Caki2 (cell line): ENCODE measurements around the gene ACP4. TPM values are rescaled to one million over a fixed set of nuclear protein-coding genes. Genes with fewer than 3 reads are reported as not detected.
"Not testable (repeated sequence)": the region's sequence is repeated elsewhere in the genome, so short reads cannot be mapped to it uniquely, and the experiment has no call there.

ENCODE experiments used
- DNase-seq: peaks from one replicate; pipeline ENCODE4 v3.0.0-alpha.2; 2015; ENCODE audit warnings: low read depth
- in situ Hi-C: cut with HindIII; loops from 2 replicates; pipeline ENCODE4 v1.10.0; 2016; ENCODE audit warnings: low sequenced_read_pairs, low pct_unique_long_range_greater_than_20kb, mixed read lengths
- total RNA-seq: library from RNA; depleted of rRNA; stranded (reverse); fragments of >200 nt; shearing (Covaris generic); gene quantifications from 2 replicates; pipeline ENCODE4 v1.2.3, GENCODE V29; 2014; ENCODE audit warnings: low replicate concordance

ACP4 gene
- total RNA-seq, 1 experiment from 2014 or later: not detected

GRCh38 chr19:50770888-50771287 is 19.3 kb upstream of the ACP4 start:
- DNase-seq: no peak
- in situ Hi-C loops: no loop called here

DNA sequence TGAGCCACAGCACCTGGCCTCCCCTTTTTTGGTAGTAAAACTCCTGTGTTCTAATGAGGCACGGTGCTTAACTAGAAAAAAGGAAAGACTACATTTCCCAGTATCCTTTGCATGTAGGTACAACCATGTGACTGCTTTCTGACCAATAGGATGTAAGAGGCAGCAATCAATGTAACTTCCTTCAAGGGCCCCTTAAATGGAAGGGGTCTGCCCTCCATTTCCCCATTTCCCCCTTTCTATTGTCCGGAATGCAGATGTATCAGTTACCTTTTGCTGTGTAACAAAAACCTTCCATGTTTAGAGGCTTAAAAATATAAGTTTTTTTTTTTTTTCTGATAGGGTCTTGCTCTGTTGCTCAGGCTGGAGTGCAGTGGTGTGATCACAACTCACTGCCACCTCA is 17.7 kb upstream of the ACP4 start:
- DNase-seq: no peak
- in situ Hi-C loops: no loop called here

DNA sequence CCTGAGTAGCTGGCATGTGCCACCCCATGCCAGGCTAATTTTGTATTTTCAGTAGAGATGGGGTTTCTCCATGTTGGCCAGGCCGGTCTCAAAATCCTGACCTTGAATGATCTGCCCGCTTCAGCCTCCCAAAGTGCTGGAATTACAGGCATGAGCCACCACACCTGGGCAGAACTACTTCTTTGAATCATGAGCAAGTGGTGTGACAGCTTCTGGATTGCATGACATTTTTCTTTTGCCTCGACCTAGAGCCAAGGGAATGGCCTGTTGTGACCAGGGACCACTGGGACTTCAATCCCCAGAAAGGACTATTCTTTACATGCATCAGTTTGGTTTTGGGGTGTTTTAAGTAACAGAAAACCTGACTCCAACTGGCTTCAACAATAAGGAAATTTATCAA is 17.3 kb upstream of the ACP4 start:
- in situ Hi-C loops, DNase-seq: not testable (repeated sequence)

DNA sequence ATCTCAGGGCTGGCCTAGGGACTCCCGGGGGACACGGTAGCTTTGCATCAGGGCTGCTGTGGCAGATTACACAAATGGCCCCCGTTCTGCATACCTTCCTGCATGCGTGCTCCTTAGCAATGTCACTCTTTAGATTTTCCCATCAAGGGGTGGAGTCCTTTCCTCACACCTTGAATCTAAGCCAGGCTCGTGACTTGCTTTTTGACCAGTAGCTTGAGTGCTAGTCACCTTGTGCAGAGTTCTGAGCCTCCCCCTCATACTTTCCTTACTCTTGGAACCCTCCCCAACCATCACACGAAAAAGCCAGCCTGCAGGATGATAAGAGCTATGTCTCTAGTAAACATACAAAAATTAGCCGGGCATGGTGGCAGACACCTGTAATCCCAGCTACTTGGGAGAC is 16.8 kb upstream of the ACP4 start:
- in situ Hi-C loops, DNase-seq: not testable (repeated sequence)

- DNase-seq: no peak
- in situ Hi-C loops: no loop called here
Measured at GRCh38 chr19:50776131-50776530, 14.1 kb upstream of the ACP4 start.

DNA sequence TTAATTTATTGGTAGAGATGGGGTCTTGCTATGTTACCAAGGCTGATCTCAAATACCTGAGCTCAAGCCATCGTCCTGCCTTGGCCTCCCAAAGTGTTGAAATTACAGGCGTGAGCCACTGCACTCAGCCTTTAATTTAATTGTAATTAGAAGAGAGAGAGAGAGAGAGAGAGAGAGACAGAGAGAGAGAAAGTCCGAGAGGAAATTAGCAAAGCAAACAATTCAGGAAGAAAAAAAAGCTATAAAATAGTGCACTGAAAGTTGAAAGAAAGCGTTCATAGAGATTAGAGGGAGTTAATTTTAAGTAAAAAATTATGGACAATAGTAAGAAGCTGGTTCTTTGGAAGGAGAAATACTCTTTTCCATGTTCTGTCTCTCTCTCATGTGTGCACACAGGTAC is 13.0 kb upstream of the ACP4 start:
- DNase-seq: no peak
- in situ Hi-C loops: no loop called here

DNA sequence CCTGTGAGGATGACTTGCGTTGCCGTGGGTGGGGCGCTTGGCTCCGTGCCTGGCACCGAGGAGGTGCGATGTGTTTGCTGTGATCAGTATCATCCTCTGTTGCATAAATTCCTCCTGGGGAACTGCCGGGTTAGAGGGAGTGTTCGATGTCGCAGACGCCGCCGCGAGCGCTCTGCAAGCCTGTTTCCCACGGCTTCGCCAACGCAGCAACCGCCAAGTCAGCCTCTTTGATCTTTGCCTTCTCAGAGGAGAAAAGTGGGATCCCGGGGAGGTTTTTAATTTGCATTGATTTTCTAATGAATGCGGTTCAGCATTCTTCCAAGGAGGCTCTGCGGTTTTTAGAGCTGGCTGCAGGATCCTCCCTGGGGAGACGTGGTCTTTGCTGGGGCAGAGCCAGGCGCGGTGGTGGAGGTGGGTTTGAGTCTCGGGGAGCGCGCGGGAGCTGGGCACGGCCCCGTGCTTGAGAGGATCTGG is 12.3 kb upstream of the ACP4 start:
- no peak for DNase-seq
- in situ Hi-C loops: no loop called here

GRCh38 chr19:50778906-50779430 is 11.2 kb upstream of the ACP4 start:
- DNase-seq: no peak
- in situ Hi-C loops: no loop called here

DNA sequence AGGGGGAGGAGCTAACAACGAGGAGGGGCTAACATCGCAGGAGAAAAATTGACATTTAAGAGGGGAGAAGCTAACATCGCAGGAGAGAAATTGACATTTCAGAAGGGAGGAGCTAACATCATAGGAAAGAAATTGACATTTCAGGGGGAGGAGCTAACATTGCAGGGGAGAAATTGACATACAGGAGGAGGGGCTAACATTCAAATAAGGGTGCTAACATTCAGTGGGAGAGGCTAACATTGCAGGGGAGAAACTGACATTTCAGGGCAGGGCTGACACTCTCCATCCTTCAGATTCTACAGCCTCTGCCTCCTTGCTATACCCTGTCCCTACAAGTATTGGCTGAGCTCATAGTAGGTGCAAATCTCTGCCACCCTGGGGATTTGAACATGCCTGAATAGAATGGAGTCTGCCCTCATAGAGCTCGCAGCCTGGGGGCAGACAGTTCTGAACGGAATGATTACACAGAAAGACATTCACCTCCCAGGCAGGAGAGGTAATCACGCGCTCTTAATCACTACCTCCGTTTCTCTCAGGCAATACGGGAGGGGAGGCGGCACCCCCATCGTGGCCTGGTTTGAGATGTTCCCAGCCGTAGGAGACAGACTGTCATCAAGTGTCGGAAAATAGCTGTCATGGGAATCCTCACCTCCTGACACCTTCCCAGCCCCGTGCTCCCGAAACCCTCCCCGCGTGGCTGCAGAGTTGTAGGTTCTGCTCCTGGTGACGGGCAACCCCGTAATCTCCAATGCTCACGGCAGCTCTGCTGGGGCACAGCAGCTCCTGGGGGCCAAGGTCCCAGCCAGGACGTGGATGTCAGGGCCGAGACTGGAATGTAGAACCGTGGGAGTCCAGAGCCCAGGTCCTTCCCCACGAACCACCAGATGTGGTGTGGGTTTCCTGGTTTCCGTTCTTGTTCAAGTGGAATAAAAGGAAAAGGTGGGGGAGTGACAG is 10.4 kb upstream of the ACP4 start:
- in situ Hi-C loops: no loop called here
- no peak for DNase-seq

DNA sequence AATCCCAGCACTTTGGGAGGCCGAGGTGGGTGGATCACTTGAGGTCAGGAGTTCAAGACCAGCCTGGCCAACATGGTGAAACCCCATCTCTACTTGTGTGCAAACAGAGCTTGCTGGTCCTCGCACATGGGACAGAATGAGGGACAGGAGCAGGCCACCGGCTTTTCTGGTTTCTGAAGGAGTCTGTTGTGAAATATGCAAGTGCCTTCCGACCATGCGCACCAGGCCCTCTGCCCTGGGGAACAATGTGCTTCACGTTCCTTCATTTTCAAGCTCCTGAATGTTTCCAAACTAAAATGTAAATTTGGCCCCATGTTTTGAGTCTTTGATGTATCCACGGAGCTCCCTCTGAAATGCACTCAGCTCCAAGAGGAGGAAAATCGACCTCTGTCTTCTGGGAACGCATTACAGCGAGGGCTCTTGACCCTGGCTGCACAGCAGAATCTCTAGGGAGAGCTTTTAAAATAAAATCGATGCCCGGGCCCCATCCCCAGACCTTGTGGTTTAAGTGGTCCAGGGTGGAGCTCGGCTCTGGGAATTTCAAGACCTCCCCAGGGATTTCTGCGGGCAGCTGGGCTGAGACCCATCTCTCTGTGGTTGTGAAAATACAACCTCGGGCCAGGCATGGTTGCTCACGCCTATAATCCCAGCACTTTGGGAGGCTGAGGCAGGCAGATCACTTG is 9.3 kb upstream of the ACP4 start:
- no peak for DNase-seq
- in situ Hi-C loops: no loop called here

GRCh38 chr19:50783848-50784152 is 6.4 kb upstream of the ACP4 start:
- in situ Hi-C loops: not testable (repeated sequence)

DNA sequence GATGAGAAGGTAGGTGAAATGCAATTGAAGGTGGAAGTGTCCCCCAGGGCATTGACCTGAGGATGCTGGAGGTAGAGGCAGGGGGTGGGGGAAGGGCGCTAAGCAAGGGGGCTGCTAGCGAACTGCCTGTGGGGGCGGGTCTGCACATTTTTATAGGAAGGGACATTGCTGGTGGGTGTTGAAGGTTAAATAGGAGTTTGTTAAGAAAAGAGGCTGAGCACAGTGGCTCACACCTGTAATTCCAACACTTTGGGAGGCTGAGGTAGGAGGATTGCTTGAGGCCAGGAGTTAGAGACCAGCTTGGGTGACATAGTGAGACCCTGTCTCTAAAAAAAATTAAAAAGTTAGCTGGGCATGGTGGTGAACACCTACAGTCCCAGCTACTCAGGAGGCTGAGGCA is 5.5 kb upstream of the ACP4 start:
- DNase-seq: no peak
- in situ Hi-C loops: no loop called here

More at GRCh38 chr19:50783848-50784152, 6.4 kb upstream of the ACP4 start:
- DNase-seq: not testable (repeated sequence)

DNA sequence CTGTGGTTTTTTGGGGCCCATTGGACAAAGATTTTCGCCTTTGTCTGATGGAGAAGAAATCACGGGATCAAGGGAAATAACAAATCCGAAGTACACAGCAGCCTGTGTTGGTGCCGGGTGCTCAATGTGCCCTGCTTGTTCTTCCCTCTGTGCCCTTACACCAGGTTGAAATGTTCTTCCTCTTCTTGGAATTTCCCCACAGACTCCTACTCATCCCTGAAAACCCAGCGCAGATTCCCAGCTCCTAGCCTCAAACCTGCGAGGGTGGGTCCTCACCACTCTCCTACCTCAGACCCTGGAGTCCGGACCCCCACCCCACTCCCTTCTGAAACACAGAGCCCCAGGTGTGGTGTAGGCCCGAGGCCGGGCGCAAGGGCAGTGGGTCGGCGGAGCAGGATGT is 4.9 kb upstream of the ACP4 start:
- in situ Hi-C loops: no loop called here

GRCh38 chr19:50790922-50791467 is 780 bp downstream of the ACP4 start:
- DNase-seq: no peak
- in situ Hi-C loops: no loop called here

More for the DNA sequence above, 4.9 kb upstream of the ACP4 start:
- no peak for DNase-seq

DNA sequence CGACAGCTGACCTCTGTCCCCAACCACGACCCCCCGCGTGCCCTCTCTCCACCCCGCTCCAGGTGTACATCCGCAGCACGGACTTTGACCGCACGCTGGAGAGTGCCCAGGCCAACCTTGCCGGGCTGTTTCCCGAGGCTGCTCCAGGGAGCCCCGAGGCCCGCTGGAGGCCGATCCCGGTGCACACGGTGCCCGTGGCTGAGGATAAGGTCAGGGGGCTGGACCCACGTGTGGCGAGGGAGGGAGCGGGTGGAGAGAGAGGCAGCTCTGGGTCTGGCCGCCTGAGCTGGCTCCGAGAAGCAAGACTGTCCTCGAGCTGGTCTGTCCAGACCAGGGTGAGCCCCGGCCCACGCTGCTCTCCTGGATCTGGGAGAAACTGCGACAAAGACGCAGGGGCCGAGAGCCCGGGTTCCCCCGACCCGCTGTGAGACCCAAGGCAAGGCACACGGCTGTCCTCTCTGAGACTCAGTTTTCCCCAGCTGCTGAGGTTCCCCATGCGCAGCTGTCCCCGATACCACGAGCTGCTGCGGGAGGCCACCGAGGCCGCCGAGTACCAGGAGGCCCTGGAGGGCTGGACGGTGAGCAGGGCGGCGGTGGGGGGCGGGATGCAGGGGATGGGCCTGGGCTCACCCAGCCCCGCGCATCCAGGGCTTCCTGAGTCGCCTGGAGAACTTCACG is 1.5 kb downstream of the ACP4 start:
- no peak for DNase-seq
- in situ Hi-C loops: no loop called here

DNA sequence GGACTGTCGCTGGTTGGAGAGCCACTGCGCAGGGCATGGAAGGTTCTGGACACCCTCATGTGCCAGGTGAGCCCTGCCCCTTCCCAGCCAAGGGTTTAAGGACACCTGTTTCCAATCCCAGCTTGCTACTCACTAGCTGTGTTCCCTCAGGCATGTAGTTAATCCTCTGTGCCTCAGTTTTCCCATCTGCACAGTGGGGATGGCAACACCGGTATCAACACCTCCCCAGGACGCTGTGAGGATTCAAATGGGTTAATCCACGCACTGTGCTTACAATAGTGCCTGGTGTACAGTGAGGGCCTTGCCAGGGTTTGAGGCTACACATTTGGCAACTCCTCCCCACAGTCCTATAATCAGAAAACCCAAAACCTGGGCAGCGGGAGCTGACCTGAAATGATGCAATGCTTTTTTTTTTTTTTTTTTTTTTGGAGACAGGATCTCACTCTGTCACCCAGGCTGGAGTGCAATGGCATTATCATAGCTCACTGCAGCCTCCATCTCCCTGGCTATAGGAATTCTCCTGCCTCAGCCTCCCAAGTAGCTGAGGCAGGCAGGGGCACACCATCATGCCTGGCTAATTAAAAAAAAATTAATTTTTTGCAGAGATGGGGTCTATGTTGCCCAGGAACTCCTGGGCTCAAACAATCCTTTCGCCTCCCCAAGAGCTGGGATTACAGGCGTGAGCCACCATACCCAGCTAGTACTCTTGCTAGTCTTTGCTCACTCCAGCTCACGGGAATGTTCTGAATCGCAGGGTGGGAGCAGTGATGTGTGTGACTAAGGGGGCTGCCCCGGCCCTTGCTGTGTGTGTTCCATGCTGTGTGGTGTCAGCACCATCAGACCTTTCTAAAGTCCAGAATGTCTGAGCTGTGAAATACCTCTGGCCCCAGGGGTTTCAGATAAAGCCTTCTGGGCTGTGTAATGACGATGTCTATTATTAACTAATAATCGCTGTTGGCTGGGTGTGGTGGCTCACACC is 2.3 kb downstream of the ACP4 start:
- DNase-seq: no peak
- in situ Hi-C loops: no loop called here

DNA sequence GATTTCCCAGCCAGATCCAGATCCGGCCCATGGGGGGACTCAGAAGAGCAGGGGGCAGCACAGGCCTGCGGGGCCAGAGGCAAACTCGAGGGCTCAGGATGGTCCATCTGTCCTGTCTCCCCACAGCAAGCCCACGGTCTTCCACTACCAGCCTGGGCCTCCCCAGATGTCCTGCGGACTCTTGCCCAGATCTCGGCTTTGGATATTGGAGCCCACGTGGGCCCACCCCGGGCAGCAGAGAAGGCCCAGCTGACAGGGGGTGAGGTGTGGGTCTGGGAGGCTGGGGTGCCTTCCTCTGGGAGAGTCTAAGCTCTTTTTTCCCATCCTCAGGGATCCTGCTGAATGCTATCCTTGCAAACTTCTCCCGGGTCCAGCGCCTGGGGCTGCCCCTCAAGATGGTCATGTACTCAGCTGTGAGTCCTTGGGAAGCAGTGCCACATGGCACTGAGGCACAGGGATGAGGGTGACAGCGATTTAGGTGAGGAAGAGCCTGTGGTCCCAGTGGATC is 3.4 kb downstream of the ACP4 start:
- DNase-seq: no peak
- in situ Hi-C loops: no loop called here
